ENCODE results near the gene TNFSF15. TPM values are rescaled to one million over a fixed set of nuclear protein-coding genes. Genes with fewer than 3 reads are reported as not detected.

TNFSF15 gene
- total RNA-seq, 1 experiment from 2014 or later = 0.03 TPM

- CTCF ChIA-PET = no interaction called here
- in situ Hi-C loops (cut with HindIII; ENCODE audit: low pct_unique_long_range_greater_than_20kb, low sequenced_read_pairs) = no loop called here
- no peak overlapping the region for H3K27ac ChIP-seq (ENCODE audit: low read length)
Observed at GRCh38 chr9:114852050-114852594, 46.3 kb upstream of the TNFSF15 start.

GRCh38 chr9:114851306-114851705 is 45.5 kb upstream of the TNFSF15 start:
- Histone ChIP-seq H3K27me3 (ENCODE audit: control insufficient read depth, insufficient read depth, low read length) (no peaks in the 10 kb centered on the region), H3K9me3 (ENCODE audit: control insufficient read depth, insufficient read depth, low read depth, low read length) (no peaks in the 10 kb centered on the region), H3K4me1 (ENCODE audit: control insufficient read depth, insufficient read depth, low read length) (no peaks in the 10 kb centered on the region), H3K4me3 (ENCODE audit: low read depth in 2 of 2, low read length in 2 of 2) (no peak overlapping the region), H3K27ac (ENCODE audit: low read length) (no peak overlapping the region), H3K36me3 (ENCODE audit: control insufficient read depth, insufficient read depth, low read length) (no peaks in the 10 kb centered on the region)
- TF ChIP-seq POLR2AphosphoS5 (IDR thresholded peaks at IDR 0.05; ENCODE audit: low read depth, low read length) = no peak
- no peak for TF ChIP-seq SIN3A (IDR thresholded peaks at IDR 0.05; ENCODE audit: borderline replicate concordance, insufficient read depth, low read depth, low read length)
- TF ChIP-seq CTCF (IDR thresholded peaks at IDR 0.05) = no peak
- TF ChIP-seq TCF7L2 (IDR thresholded peaks at IDR 0.05; ENCODE audit: low read depth, low read length) = no peak
- TF ChIP-seq, protein P1, sequence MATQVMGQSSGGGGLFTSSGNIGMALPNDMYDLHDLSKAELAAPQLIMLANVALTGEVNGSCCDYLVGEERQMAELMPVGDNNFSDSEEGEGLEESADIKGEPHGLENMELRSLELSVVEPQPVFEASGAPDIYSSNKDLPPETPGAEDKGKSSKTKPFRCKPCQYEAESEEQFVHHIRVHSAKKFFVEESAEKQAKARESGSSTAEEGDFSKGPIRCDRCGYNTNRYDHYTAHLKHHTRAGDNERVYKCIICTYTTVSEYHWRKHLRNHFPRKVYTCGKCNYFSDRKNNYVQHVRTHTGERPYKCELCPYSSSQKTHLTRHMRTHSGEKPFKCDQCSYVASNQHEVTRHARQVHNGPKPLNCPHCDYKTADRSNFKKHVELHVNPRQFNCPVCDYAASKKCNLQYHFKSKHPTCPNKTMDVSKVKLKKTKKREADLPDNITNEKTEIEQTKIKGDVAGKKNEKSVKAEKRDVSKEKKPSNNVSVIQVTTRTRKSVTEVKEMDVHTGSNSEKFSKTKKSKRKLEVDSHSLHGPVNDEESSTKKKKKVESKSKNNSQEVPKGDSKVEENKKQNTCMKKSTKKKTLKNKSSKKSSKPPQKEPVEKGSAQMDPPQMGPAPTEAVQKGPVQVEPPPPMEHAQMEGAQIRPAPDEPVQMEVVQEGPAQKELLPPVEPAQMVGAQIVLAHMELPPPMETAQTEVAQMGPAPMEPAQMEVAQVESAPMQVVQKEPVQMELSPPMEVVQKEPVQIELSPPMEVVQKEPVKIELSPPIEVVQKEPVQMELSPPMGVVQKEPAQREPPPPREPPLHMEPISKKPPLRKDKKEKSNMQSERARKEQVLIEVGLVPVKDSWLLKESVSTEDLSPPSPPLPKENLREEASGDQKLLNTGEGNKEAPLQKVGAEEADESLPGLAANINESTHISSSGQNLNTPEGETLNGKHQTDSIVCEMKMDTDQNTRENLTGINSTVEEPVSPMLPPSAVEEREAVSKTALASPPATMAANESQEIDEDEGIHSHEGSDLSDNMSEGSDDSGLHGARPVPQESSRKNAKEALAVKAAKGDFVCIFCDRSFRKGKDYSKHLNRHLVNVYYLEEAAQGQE (IDR thresholded peaks at IDR 0.05; ENCODE audit: insufficient read depth in 1 of 2, low read depth in 2 of 2, low read length in 1 of 2) = no peak
- ChIA-PET CTCF (no interaction called here), POLR2A (no interaction called here)
- BruUV-seq (replicated peaks) = no TSS peak
- in situ Hi-C loops (cut with HindIII; ENCODE audit: low pct_unique_long_range_greater_than_20kb, low sequenced_read_pairs) = no loop called here
- ATAC-seq = no peak
- no peak for DNase-seq (ENCODE audit: low read depth, low spot score)
- intact Hi-C loops (cut with micrococcal nuclease; ENCODE audit: unreplicated experiment) = no loop called here

More at GRCh38 chr9:114852050-114852594, 46.3 kb upstream of the TNFSF15 start:
- no peak overlapping the region for H3K4me3 ChIP-seq (ENCODE audit: low read depth in 2 of 2, low read length in 2 of 2)
- no TSS peak for BruUV-seq (replicated peaks)
- DNase-seq (ENCODE audit: low read depth, low spot score) (no peak), ATAC-seq (no peak)
- POLR2A ChIA-PET = no interaction called here
- TF ChIP-seq POLR2AphosphoS5 (IDR thresholded peaks at IDR 0.05; ENCODE audit: low read depth, low read length) (no peak), SIN3A (IDR thresholded peaks at IDR 0.05; ENCODE audit: borderline replicate concordance, insufficient read depth, low read depth, low read length) (no peak), TCF7L2 (IDR thresholded peaks at IDR 0.05; ENCODE audit: low read depth, low read length) (no peak), CTCF (IDR thresholded peaks at IDR 0.05) (no peak)
- TF ChIP-seq, protein P1 (IDR thresholded peaks at IDR 0.05; ENCODE audit: insufficient read depth in 1 of 2, low read depth in 2 of 2, low read length in 1 of 2) = no peak
- intact Hi-C loops (cut with micrococcal nuclease; ENCODE audit: unreplicated experiment) = no loop called here
- no peaks in the 10 kb centered on the region for H3K4me1 ChIP-seq (ENCODE audit: control insufficient read depth, insufficient read depth, low read length)
- H3K36me3 ChIP-seq (ENCODE audit: control insufficient read depth, insufficient read depth, low read length) = no peaks in the 10 kb centered on the region
- no peaks in the 10 kb centered on the region for H3K27me3 ChIP-seq (ENCODE audit: control insufficient read depth, insufficient read depth, low read length)
- no peaks in the 10 kb centered on the region for H3K9me3 ChIP-seq (ENCODE audit: control insufficient read depth, insufficient read depth, low read depth, low read length)

Measured in Panc1 (cell line).